ENCODE measurements around the gene CCDC146.

DNA sequence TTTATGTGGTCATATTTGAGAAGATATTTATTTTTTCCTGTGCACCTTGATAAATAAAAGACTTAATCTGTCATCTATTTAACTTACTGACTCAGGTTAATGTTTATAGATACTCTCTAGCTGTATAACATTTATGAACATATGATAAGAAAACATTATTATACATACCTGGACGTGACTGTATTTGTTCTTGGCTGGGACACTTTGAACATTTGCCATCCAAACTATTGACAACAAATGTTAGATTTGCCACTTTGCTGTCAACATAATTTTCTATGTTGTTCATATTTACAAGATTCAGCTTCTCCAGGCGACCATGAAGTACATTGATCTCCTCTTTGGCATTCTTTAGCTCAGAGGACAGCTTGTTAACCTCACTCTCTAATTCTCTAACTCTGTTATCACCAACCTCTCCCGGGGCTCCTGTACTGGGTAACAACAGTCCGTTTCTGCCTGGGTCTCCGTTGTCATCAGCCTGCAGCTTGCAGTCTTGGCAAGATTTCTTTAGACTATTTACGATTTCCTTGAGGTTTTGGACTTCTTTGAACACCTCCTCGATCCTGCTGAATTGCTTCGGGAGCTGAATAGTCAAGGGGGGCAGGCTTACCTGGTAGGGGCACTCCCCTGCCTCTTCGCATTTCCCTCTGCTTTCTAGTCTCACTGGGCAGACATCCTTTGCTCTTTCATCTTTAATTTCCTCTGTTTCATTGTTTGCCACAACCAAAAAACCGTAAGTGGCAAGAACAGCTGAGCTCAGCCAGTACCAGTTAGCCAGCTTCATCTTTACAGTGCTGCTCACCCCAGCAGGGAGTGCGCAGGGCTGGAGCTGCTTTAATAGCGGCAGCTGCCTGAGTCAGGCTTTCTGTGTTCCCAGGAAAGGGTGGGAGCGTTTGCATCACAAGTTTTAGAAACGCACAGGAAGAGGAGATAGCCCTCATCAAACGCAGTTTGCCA is 76.9 kb downstream of the CCDC146 start, which contains the start of gene FGL2:
- TF ChIP-seq, protein P1, sequence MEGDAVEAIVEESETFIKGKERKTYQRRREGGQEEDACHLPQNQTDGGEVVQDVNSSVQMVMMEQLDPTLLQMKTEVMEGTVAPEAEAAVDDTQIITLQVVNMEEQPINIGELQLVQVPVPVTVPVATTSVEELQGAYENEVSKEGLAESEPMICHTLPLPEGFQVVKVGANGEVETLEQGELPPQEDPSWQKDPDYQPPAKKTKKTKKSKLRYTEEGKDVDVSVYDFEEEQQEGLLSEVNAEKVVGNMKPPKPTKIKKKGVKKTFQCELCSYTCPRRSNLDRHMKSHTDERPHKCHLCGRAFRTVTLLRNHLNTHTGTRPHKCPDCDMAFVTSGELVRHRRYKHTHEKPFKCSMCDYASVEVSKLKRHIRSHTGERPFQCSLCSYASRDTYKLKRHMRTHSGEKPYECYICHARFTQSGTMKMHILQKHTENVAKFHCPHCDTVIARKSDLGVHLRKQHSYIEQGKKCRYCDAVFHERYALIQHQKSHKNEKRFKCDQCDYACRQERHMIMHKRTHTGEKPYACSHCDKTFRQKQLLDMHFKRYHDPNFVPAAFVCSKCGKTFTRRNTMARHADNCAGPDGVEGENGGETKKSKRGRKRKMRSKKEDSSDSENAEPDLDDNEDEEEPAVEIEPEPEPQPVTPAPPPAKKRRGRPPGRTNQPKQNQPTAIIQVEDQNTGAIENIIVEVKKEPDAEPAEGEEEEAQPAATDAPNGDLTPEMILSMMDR (IDR thresholded peaks at IDR 0.05) = no peak
- TF ChIP-seq POLR2A (IDR thresholded peaks at IDR 0.05) (peak in 1 of 2 donors; percentile 58), POLR2AphosphoS5 (IDR thresholded peaks at IDR 0.05) (no peak)

Measured in suprapubic skin (tissue), 4 donors.